Stimulated activated CD4-positive, alpha-beta T cell treated with anti-CD3 and anti-CD28 coated beads, Interleukin-2, amount 100 ng/mL, for 48 hours (primary cell): ENCODE results near the gene KRTAP5-10.
"Not testable (repeated sequence)": the region's sequence is repeated elsewhere in the genome, so short reads cannot be mapped to it uniquely, and the experiment has no call there.

Experiments
- DNase-seq, 2 donors: peaks; one replicate each; pipeline ENCODE4 v3.0.0-alpha.2; 2020

Gene KRTAP5-10

GRCh38 chr11:71565263-71565662 is at the start of gene KRTAP5-10:
TSS of gene KRTAP5-10 (plus strand) at chr11:71565563. CDS start at chr11:71565588, 25 bp downstream.
- DNase-seq: no peak

GRCh38 chr11:71518506-71519471 is 46.6 kb upstream of the KRTAP5-10 start:
- DNase-seq: no peak

- DNase-seq: no peak
Measured at GRCh38 chr11:71519546-71519945, 45.8 kb upstream of the KRTAP5-10 start.

- no peak for DNase-seq
Measured at GRCh38 chr11:71525188-71525937, 40.0 kb upstream of the KRTAP5-10 start.

GRCh38 chr11:71525938-71526495 is 39.3 kb upstream of the KRTAP5-10 start:
- DNase-seq: no peak

- not testable (repeated sequence) for DNase-seq
Measured at GRCh38 chr11:71526796-71527575, 38.4 kb upstream of the KRTAP5-10 start, which contains the start of gene KRTAP5-7. TSS of gene KRTAP5-7 (plus strand) at chr11:71527267. CDS start at chr11:71527301, 34 bp downstream.

- DNase-seq: no peak
Measured at GRCh38 chr11:71527576-71528210, 37.7 kb upstream of the KRTAP5-10 start.

GRCh38 chr11:71530602-71531001 is 34.8 kb upstream of the KRTAP5-10 start:
- no peak for DNase-seq

GRCh38 chr11:71532036-71532610 is 33.2 kb upstream of the KRTAP5-10 start:
- DNase-seq: no peak

- not testable (repeated sequence) for DNase-seq
Measured at GRCh38 chr11:71534711-71535608, 30.4 kb upstream of the KRTAP5-10 start.

GRCh38 chr11:71535825-71536224 is 29.5 kb upstream of the KRTAP5-10 start:
- no peak for DNase-seq

- no peak for DNase-seq
Measured at GRCh38 chr11:71537537-71537936, 27.8 kb upstream of the KRTAP5-10 start.

- DNase-seq: not testable (repeated sequence)
Measured at GRCh38 chr11:71537977-71538665, 27.2 kb upstream of the KRTAP5-10 start, which contains the start of gene KRTAP5-8. TSS of gene KRTAP5-8 (plus strand) at chr11:71538025. CDS start at chr11:71538056, 31 bp downstream.

GRCh38 chr11:71538666-71538990 is 26.7 kb upstream of the KRTAP5-10 start:
- no peak for DNase-seq

GRCh38 chr11:71539017-71539416 is 26.3 kb upstream of the KRTAP5-10 start:
- no peak for DNase-seq

- DNase-seq: not testable (repeated sequence)
Measured at GRCh38 chr11:71539971-71540370, 25.4 kb upstream of the KRTAP5-10 start.

GRCh38 chr11:71540521-71541304 is 24.6 kb upstream of the KRTAP5-10 start:
- not testable (repeated sequence) for DNase-seq

GRCh38 chr11:71542382-71542781 is 23.0 kb upstream of the KRTAP5-10 start:
- DNase-seq: no peak
